ENCODE results near the gene ABCC8.

The ABCC8 gene

GRCh38 chr11:17401841-17402240 is 74.8 kb downstream of the ABCC8 start:
- no peak for FAIRE-seq

GRCh38 chr11:17401316-17401715 is 75.3 kb downstream of the ABCC8 start:
- no peak for FAIRE-seq

- FAIRE-seq, result no peak
These were observed 76.4 kb downstream of the ABCC8 start for GRCh38 chr11:17400048-17400775.

GRCh38 chr11:17399236-17399635 is 77.4 kb downstream of the ABCC8 start:
- FAIRE-seq, result no peak

GRCh38 chr11:17397311-17398002 is 79.2 kb downstream of the ABCC8 start:
- FAIRE-seq, result no peak

GRCh38 chr11:17396598-17397310 is 79.9 kb downstream of the ABCC8 start:
- no peak for FAIRE-seq

GRCh38 chr11:17395978-17396377 is 80.7 kb downstream of the ABCC8 start:
- FAIRE-seq, result no peak

GRCh38 chr11:17395554-17395961 is 81.1 kb downstream of the ABCC8 start:
- FAIRE-seq, result no peak

- FAIRE-seq, result no peak
These were observed 81.8 kb downstream of the ABCC8 start for GRCh38 chr11:17394743-17395390.

- no peak for FAIRE-seq
These were observed 83.2 kb downstream of the ABCC8 start for GRCh38 chr11:17393472-17393871.

- no peak for FAIRE-seq
These were observed 83.8 kb downstream of the ABCC8 start for GRCh38 chr11:17392872-17393271.

GRCh38 chr11:17391493-17392355 is 84.9 kb downstream of the ABCC8 start:
- peak; percentile 65 for FAIRE-seq

GRCh38 chr11:17389957-17390649 is 86.5 kb downstream of the ABCC8 start:
- no peak for FAIRE-seq

GRCh38 chr11:17389211-17389956 is 87.3 kb downstream of the ABCC8 start:
- no peak for FAIRE-seq

- no peak for FAIRE-seq
These were observed 87.9 kb downstream of the ABCC8 start, which contains the start of gene KCNJ11 for GRCh38 chr11:17388609-17389210. Gene KCNJ11 (minus strand): TSS chr11:17388659. CDS start chr11:17388091, 568 bp downstream.

- FAIRE-seq, result no peak
These were observed 88.8 kb downstream of the ABCC8 start for GRCh38 chr11:17387811-17388210.

GRCh38 chr11:17387254-17387653 is 89.4 kb downstream of the ABCC8 start:
- FAIRE-seq, result no peak

- FAIRE-seq, result no peak
These were observed 90.1 kb downstream of the ABCC8 start for GRCh38 chr11:17386331-17387084.

- no peak for FAIRE-seq
These were observed 90.7 kb downstream of the ABCC8 start for GRCh38 chr11:17385926-17386325.

GRCh38 chr11:17385492-17385891 is 91.2 kb downstream of the ABCC8 start:
- FAIRE-seq, result no peak
